Vagina (tissue), 2 donors: ENCODE results near the gene IP6K1. TPM values are rescaled to one million over a fixed set of nuclear protein-coding genes. Genes with fewer than 3 reads are reported as not detected.

Experiments used
- DNase-seq, 2 donors: peaks; one replicate each; pipeline ENCODE4 v3.0.0-alpha.2; 2017; ENCODE audit errors: extremely low spot score in 2 of 2
- H3K27ac ChIP-seq: fragments of 200-600 bp; sonication (generic); one replicate; pipeline ENCODE4 v1.5.1; 2019
- H3K27me3 ChIP-seq: fragments of 200-600 bp; sonication (generic); one replicate; pipeline ENCODE4 v1.5.1; 2019
- H3K36me3 ChIP-seq, 2 donors: fragments of 200-600 bp; sonication (generic); one replicate each; pipeline ENCODE4 v1.5.1; 2017 to 2019
- H3K4me1 ChIP-seq: fragments of 200-600 bp; sonication (generic); one replicate; pipeline ENCODE4 v1.5.1; 2019
- H3K4me3 ChIP-seq, 2 donors: fragments of 200-600 bp; sonication (generic); 1 replicate in 1 of 2; 2 replicates in 1 of 2; pipeline ENCODE4 v1.5.1; 2016 to 2019
- H3K9me3 ChIP-seq: fragments of 200-600 bp; sonication (generic); one replicate; pipeline ENCODE4 v1.5.1; 2019
- CTCF ChIP-seq, 3 experiments: fragments of 450-650 bp in 2 of 3; fragments of 200-600 bp in 1 of 3; sonication (generic) in 1 of 3; IDR thresholded peaks; one replicate each; pipeline ENCODE4 v1.5.1; 2017 to 2019; ENCODE audit warnings: antibody characterized with exemption in 3 of 3, mild to moderate bottlenecking in 2 of 3, moderate library complexity in 2 of 3
- POLR2A ChIP-seq, 2 donors: fragments of 450-650 bp; IDR thresholded peaks; one replicate each; pipeline ENCODE4 v1.6.1; 2017; ENCODE audit warnings: antibody characterized with exemption in 2 of 2, mild to moderate bottlenecking in 2 of 2, moderate library complexity in 2 of 2
- POLR2AphosphoS5 ChIP-seq, 2 donors: sonication (generic); formaldehyde crosslinking; IDR thresholded peaks; one replicate each; pipeline ENCODE4 v1.9.0; 2017; ENCODE audit warnings: antibody characterized with exemption in 2 of 2, mild to moderate bottlenecking in 2 of 2, low read depth in 1 of 2; ENCODE audit not compliant: insufficient read depth in 1 of 2
- intact Hi-C: fragments of 100-400 bp; cut with DNase I; formaldehyde crosslinking; loops from one replicate; pipeline ENCODE4 v1.15.1; 2023
- total RNA-seq: library from RNA; depleted of rRNA; stranded (reverse); fragments of >200 nt; gene quantifications from one replicate; pipeline ENCODE4 v1.2.3, GENCODE V29; 2016

The IP6K1 gene
- total RNA-seq, 1 donor from 2014 or later = 46.2 TPM

- H3K4me3 ChIP-seq = peak overlapping the region; percentile 40 to 55
- peaks cover 0 to 16% of the 10 kb centered on the region in 2 donors for H3K36me3 ChIP-seq
- intact Hi-C loops = no loop called here
- peak overlapping the region; percentile 65 for H3K27ac ChIP-seq
- H3K9me3 ChIP-seq = no peaks in the 10 kb centered on the region
- no peaks in the 10 kb centered on the region for H3K27me3 ChIP-seq
- H3K4me1 ChIP-seq = peaks cover 35% of the 10 kb centered on the region
- TF ChIP-seq CTCF (IDR thresholded peaks at IDR 0.05) (no peak), POLR2AphosphoS5 (IDR thresholded peaks at IDR 0.05; ENCODE audit: insufficient read depth in 1 of 2, low read depth in 1 of 2) (no peak), POLR2A (IDR thresholded peaks at IDR 0.05) (no peak)
- DNase-seq = no peak
Measured at GRCh38 chr3:49812916-49813496, 26.7 kb upstream of the IP6K1 start.

GRCh38 chr3:49807431-49808114, 21.2 kb upstream of the IP6K1 start:
- Histone ChIP-seq H3K27ac (peak overlapping the region; percentile 98), H3K4me1 (peaks cover 62% of the 10 kb centered on the region), H3K9me3 (no peaks in the 10 kb centered on the region), H3K36me3 (peaks cover 0 to 16% of the 10 kb centered on the region in 2 donors), H3K4me3 (no peak overlapping the region), H3K27me3 (no peaks in the 10 kb centered on the region)
- TF ChIP-seq POLR2A (IDR thresholded peaks at IDR 0.05) (no peak), POLR2AphosphoS5 (IDR thresholded peaks at IDR 0.05; ENCODE audit: insufficient read depth in 1 of 2, low read depth in 1 of 2) (no peak), CTCF (IDR thresholded peaks at IDR 0.05) (no peak)
- DNase-seq = no peak
- intact Hi-C loops = no loop called here

- Histone ChIP-seq H3K9me3 (no peaks in the 10 kb centered on the region), H3K4me1 (peaks cover 54% of the 10 kb centered on the region), H3K4me3 (no peak overlapping the region), H3K36me3 (peaks cover 0 to 14% of the 10 kb centered on the region in 2 donors), H3K27me3 (no peaks in the 10 kb centered on the region), H3K27ac (peak overlapping the region; percentile 98)
- TF ChIP-seq CTCF (IDR thresholded peaks at IDR 0.05) (no peak), POLR2A (IDR thresholded peaks at IDR 0.05) (no peak), POLR2AphosphoS5 (IDR thresholded peaks at IDR 0.05; ENCODE audit: insufficient read depth in 1 of 2, low read depth in 1 of 2) (no peak)
- no peak for DNase-seq
- intact Hi-C loops = no loop called here
Measured at GRCh38 chr3:49806850-49807249, 20.5 kb upstream of the IP6K1 start.

GRCh38 chr3:49805897-49806701, 19.8 kb upstream of the IP6K1 start:
- Histone ChIP-seq H3K9me3 (no peaks in the 10 kb centered on the region), H3K27ac (peak overlapping the region; percentile 98), H3K4me1 (peaks cover 49% of the 10 kb centered on the region), H3K27me3 (no peaks in the 10 kb centered on the region), H3K4me3 (peak overlapping the region in 1 of 2 donors; percentile 82), H3K36me3 (peaks cover 0 to 9% of the 10 kb centered on the region in 2 donors)
- intact Hi-C loops = no loop called here
- no peak for DNase-seq
- no peak for TF ChIP-seq CTCF (IDR thresholded peaks at IDR 0.05)
- no peak for TF ChIP-seq POLR2A (IDR thresholded peaks at IDR 0.05)
- TF ChIP-seq POLR2AphosphoS5 (IDR thresholded peaks at IDR 0.05; ENCODE audit: insufficient read depth in 1 of 2, low read depth in 1 of 2) = no peak
